ENCODE data around the gene ECHDC3.

GRCh38 chr10:11797281-11797680 lies 55.1 kb downstream of the ECHDC3 start:
- TF ChIP-seq POLR2A (IDR thresholded peaks at IDR 0.05; ENCODE audit: low read length): no peak
- no peak for TF ChIP-seq GATA1 (IDR thresholded peaks at IDR 0.05; ENCODE audit: low read depth, low read length)

Data from erythroblast (primary cell).